CD4-positive, alpha-beta T cell treated with Interferon gamma for 1 hour (primary cell): ENCODE data around the gene FAM219B.

Experiments
- DNase-seq: peaks from one replicate; pipeline ENCODE4 v3.0.0-alpha.2; 2020

Gene FAM219B

GRCh38 chr15:74872702-74873035, 34.0 kb downstream of the FAM219B start:
- no peak for DNase-seq

GRCh38 chr15:74870436-74871215, 36.0 kb downstream of the FAM219B start:
- no peak for DNase-seq

- DNase-seq: peak; percentile 49
These were observed 36.8 kb downstream of the FAM219B start for GRCh38 chr15:74869726-74870407.

GRCh38 chr15:74869372-74869725, 37.3 kb downstream of the FAM219B start:
- DNase-seq: no peak

- DNase-seq: no peak
These were observed 38.6 kb downstream of the FAM219B start for GRCh38 chr15:74868059-74868458.

- no peak for DNase-seq
These were observed 39.1 kb downstream of the FAM219B start for GRCh38 chr15:74867466-74868038.

- DNase-seq: no peak
These were observed 40.6 kb downstream of the FAM219B start for GRCh38 chr15:74866090-74866489.

GRCh38 chr15:74865316-74865715, 41.3 kb downstream of the FAM219B start:
- no peak for DNase-seq

GRCh38 chr15:74864296-74864695, 42.4 kb downstream of the FAM219B start:
- DNase-seq: no peak

- DNase-seq: no peak
These were observed 43.2 kb downstream of the FAM219B start for GRCh38 chr15:74863239-74864056.

GRCh38 chr15:74858369-74858740, 48.3 kb downstream of the FAM219B start:
- DNase-seq: no peak

GRCh38 chr15:74857671-74858368, 48.8 kb downstream of the FAM219B start:
- no peak for DNase-seq

GRCh38 chr15:74857082-74857655, 49.5 kb downstream of the FAM219B start:
- DNase-seq: no peak

GRCh38 chr15:74856537-74856936, 50.1 kb downstream of the FAM219B start:
- no peak for DNase-seq

GRCh38 chr15:74855857-74856256, 50.8 kb downstream of the FAM219B start:
- DNase-seq: no peak

GRCh38 chr15:74854453-74855022, 52.1 kb downstream of the FAM219B start:
- DNase-seq: no peak

- no peak for DNase-seq
These were observed 54.7 kb downstream of the FAM219B start for GRCh38 chr15:74851960-74852359.

GRCh38 chr15:74850393-74850792, 56.3 kb downstream of the FAM219B start:
- no peak for DNase-seq
